ENCODE results near the gene PPAT. TPM values are rescaled to one million over a fixed set of nuclear protein-coding genes. Genes with fewer than 3 reads are reported as not detected.

PPAT gene
- total and polyA plus RNA-seq, 8 donors, result 6.4 to 30.0 (median 22.2) TPM

GRCh38 chr4:56406151-56406550 lies 29.3 kb downstream of the PPAT start:
- Histone ChIP-seq H3K27ac (no peak overlapping the region), H3K4me1 (peaks cover 8 to 10% of the 10 kb centered on the region in 2 donors), H3K9me3 (no peaks in the 10 kb centered on the region), H3K4me3 (no peak overlapping the region), H3K36me3 (peaks cover 0 to 21% of the 10 kb centered on the region in 2 donors), H3K27me3 (no peaks in the 10 kb centered on the region)
- no peak for TF ChIP-seq CTCF (IDR thresholded peaks at IDR 0.05)
- DNase-seq, result no peak
- intact Hi-C loops (cut with DNase I), result no loop called here
- no peak for ATAC-seq

- intact Hi-C loops (cut with DNase I), result no loop called here
- H3K4me1 ChIP-seq, result peaks cover 4% of the 10 kb centered on the region in 2 donors
- ATAC-seq, result no peak
These were observed 30.4 kb downstream of the PPAT start for GRCh38 chr4:56405016-56405415.

GRCh38 chr4:56400560-56400959 lies 34.9 kb downstream of the PPAT start:
- no peaks in the 10 kb centered on the region for H3K9me3 ChIP-seq
- TF ChIP-seq CTCF (IDR thresholded peaks at IDR 0.05), result no peak
- DNase-seq (no peak), ATAC-seq (no peak)
- intact Hi-C loops (cut with DNase I), result no loop called here
- H3K36me3 ChIP-seq, result peaks cover 0 to 41% of the 10 kb centered on the region in 2 donors
- H3K27ac ChIP-seq, result no peak overlapping the region
- no peak overlapping the region for H3K4me3 ChIP-seq
- no peaks in the 10 kb centered on the region for H3K27me3 ChIP-seq
- H3K4me1 ChIP-seq, result no peaks in the 10 kb centered on the region

More at GRCh38 chr4:56405016-56405415, 30.4 kb downstream of the PPAT start:
- Histone ChIP-seq H3K27me3 (no peaks in the 10 kb centered on the region), H3K36me3 (peaks cover 0 to 33% of the 10 kb centered on the region in 2 donors), H3K9me3 (no peaks in the 10 kb centered on the region), H3K27ac (no peak overlapping the region), H3K4me3 (no peak overlapping the region)
- no peak for DNase-seq
- TF ChIP-seq CTCF (IDR thresholded peaks at IDR 0.05), result no peak

GRCh38 chr4:56391270-56391669 lies 44.1 kb downstream of the PPAT start:
- Histone ChIP-seq H3K27ac (no peak overlapping the region), H3K9me3 (no peaks in the 10 kb centered on the region), H3K4me3 (no peak overlapping the region), H3K27me3 (no peaks in the 10 kb centered on the region), H3K4me1 (peaks cover 0 to 16% of the 10 kb centered on the region in 2 donors), H3K36me3 (peaks cover 0 to 3% of the 10 kb centered on the region in 2 donors)
- TF ChIP-seq CTCF (IDR thresholded peaks at IDR 0.05), result no peak
- DNase-seq (no peak), ATAC-seq (no peak)
- intact Hi-C loops (cut with DNase I), result no loop called here

- intact Hi-C loops (cut with DNase I), result no loop called here
- TF ChIP-seq CTCF (IDR thresholded peaks at IDR 0.05), result no peak
- peaks cover 0 to 26% of the 10 kb centered on the region in 2 donors for H3K4me1 ChIP-seq
These were observed 45.9 kb downstream of the PPAT start for GRCh38 chr4:56389558-56389957.

More at GRCh38 chr4:56389558-56389957, 45.9 kb downstream of the PPAT start:
- ATAC-seq (no peak), DNase-seq (no peak)
- Histone ChIP-seq H3K36me3 (no peaks in the 10 kb centered on the region), H3K9me3 (no peaks in the 10 kb centered on the region), H3K27ac (no peak overlapping the region), H3K4me3 (no peak overlapping the region), H3K27me3 (no peaks in the 10 kb centered on the region)
